GM21825 (cell line): ENCODE measurements around the gene SOX6.
"Not testable (repeated sequence)": the region's sequence is repeated elsewhere in the genome, so short reads cannot be mapped to it uniquely, and the experiment has no call there.

Experiments used
- ATAC-seq: cut with Tn5 transposase; IDR thresholded peaks from one replicate; pipeline ENCODE4 v1.9.1; 2021; ENCODE audit warnings: mild to moderate bottlenecking, moderate library complexity; ENCODE audit not compliant: unreplicated experiment

The SOX6 gene

GRCh38 chr11:16356057-16356760, at the start of gene SOX6:
TSS of gene SOX6 (minus strand) at chr11:16356546. CDS start at chr11:16341248, 15,298 bp downstream.
- ATAC-seq = no peak

- no peak for ATAC-seq
Observed at GRCh38 chr11:16404781-16405285, 48.5 kb upstream of the SOX6 start.

GRCh38 chr11:16403851-16404250, 47.5 kb upstream of the SOX6 start:
- ATAC-seq = no peak

- no peak for ATAC-seq
Observed at GRCh38 chr11:16403448-16403803, 47.1 kb upstream of the SOX6 start.

- no peak for ATAC-seq
Observed at GRCh38 chr11:16402654-16403447, 46.5 kb upstream of the SOX6 start.

GRCh38 chr11:16397390-16397789, 41.0 kb upstream of the SOX6 start:
- ATAC-seq = no peak

GRCh38 chr11:16395601-16396000, 39.3 kb upstream of the SOX6 start:
- no peak for ATAC-seq

- no peak for ATAC-seq
Observed at GRCh38 chr11:16394947-16395346, 38.6 kb upstream of the SOX6 start.

GRCh38 chr11:16393340-16393739, 37.0 kb upstream of the SOX6 start:
- ATAC-seq = no peak

GRCh38 chr11:16392616-16393015, 36.3 kb upstream of the SOX6 start:
- no peak for ATAC-seq

- ATAC-seq = not testable (repeated sequence)
Observed at GRCh38 chr11:16390826-16391225, 34.5 kb upstream of the SOX6 start.

- ATAC-seq = no peak
Observed at GRCh38 chr11:16385099-16385498, 28.8 kb upstream of the SOX6 start.

GRCh38 chr11:16382638-16383380, 26.5 kb upstream of the SOX6 start:
- no peak for ATAC-seq

- ATAC-seq = no peak
Observed at GRCh38 chr11:16382186-16382585, 25.8 kb upstream of the SOX6 start.

- no peak for ATAC-seq
Observed at GRCh38 chr11:16380941-16381568, 24.7 kb upstream of the SOX6 start.

- ATAC-seq = no peak
Observed at GRCh38 chr11:16378906-16379305, 22.6 kb upstream of the SOX6 start.

- ATAC-seq = no peak
Observed at GRCh38 chr11:16377746-16378145, 21.4 kb upstream of the SOX6 start.

- ATAC-seq = not testable (repeated sequence)
Observed at GRCh38 chr11:16375664-16376063, 19.3 kb upstream of the SOX6 start.

GRCh38 chr11:16373768-16374167, 17.4 kb upstream of the SOX6 start:
- ATAC-seq = no peak

GRCh38 chr11:16372355-16372754, 16.0 kb upstream of the SOX6 start:
- no peak for ATAC-seq

- ATAC-seq = no peak
Observed at GRCh38 chr11:16367252-16367651, 10.9 kb upstream of the SOX6 start.
